GM18508 (cell line): ENCODE results near the gene RIPOR2.

Experiments
- ATAC-seq: cut with Tn5 transposase; IDR thresholded peaks from one replicate; pipeline ENCODE4 v1.9.1; 2021; ENCODE audit warnings: moderate number of reproducible peaks; ENCODE audit not compliant: insufficient read depth, unreplicated experiment

Gene RIPOR2

GRCh38 chr6:24856901-24857670 lies 78.7 kb downstream of the RIPOR2 start:
- no peak for ATAC-seq

GRCh38 chr6:24856246-24856599 lies 79.5 kb downstream of the RIPOR2 start:
- no peak for ATAC-seq

- ATAC-seq: no peak
Observed at GRCh38 chr6:24855395-24856245, 80.1 kb downstream of the RIPOR2 start.

- no peak for ATAC-seq
Observed at GRCh38 chr6:24854077-24854666, 81.6 kb downstream of the RIPOR2 start.

- no peak for ATAC-seq
Observed at GRCh38 chr6:24851086-24851485, 84.7 kb downstream of the RIPOR2 start.

- ATAC-seq: no peak
Observed at GRCh38 chr6:24849713-24850112, 86.0 kb downstream of the RIPOR2 start.

- ATAC-seq: no peak
Observed at GRCh38 chr6:24848461-24848860, 87.3 kb downstream of the RIPOR2 start.

- ATAC-seq: no peak
Observed at GRCh38 chr6:24847402-24847801, 88.4 kb downstream of the RIPOR2 start.

GRCh38 chr6:24845578-24845977 lies 90.2 kb downstream of the RIPOR2 start:
- no peak for ATAC-seq

- no peak for ATAC-seq
Observed at GRCh38 chr6:24844903-24845302, 90.9 kb downstream of the RIPOR2 start.

GRCh38 chr6:24844061-24844460 lies 91.7 kb downstream of the RIPOR2 start:
- ATAC-seq: no peak

GRCh38 chr6:24840187-24840586 lies 95.6 kb downstream of the RIPOR2 start:
- no peak for ATAC-seq

- ATAC-seq: no peak
Observed at GRCh38 chr6:24838994-24839393, 96.8 kb downstream of the RIPOR2 start.

GRCh38 chr6:24838081-24838480 lies 97.7 kb downstream of the RIPOR2 start:
- no peak for ATAC-seq

- ATAC-seq: no peak
Observed at GRCh38 chr6:24836109-24836508, 99.7 kb downstream of the RIPOR2 start.

GRCh38 chr6:24833711-24834386 lies 101.9 kb downstream of the RIPOR2 start:
- no peak for ATAC-seq

- no peak for ATAC-seq
Observed at GRCh38 chr6:24832794-24833193, 103.0 kb downstream of the RIPOR2 start.

- no peak for ATAC-seq
Observed at GRCh38 chr6:24831771-24832716, 103.7 kb downstream of the RIPOR2 start.

- no peak for ATAC-seq
Observed at GRCh38 chr6:24829657-24830056, 106.1 kb downstream of the RIPOR2 start.

- no peak for ATAC-seq
Observed at GRCh38 chr6:24827970-24828369, 107.8 kb downstream of the RIPOR2 start.
